ENCODE measurements around the gene KHDRBS2.

- TF ChIP-seq CTCF (IDR thresholded peaks at IDR 0.05) (no peak), POLR2A (IDR thresholded peaks at IDR 0.05) (no peak)
These were observed 56.8 kb downstream of the KHDRBS2 start for GRCh38 chr6:62229231-62229630.

Data from thyroid gland (tissue), 4 donors.